ENCODE measurements around the gene DLG2. TPM values are rescaled to one million over a fixed set of nuclear protein-coding genes. Genes with fewer than 3 reads are reported as not detected.
"Not testable (repeated sequence)": the region's sequence is repeated elsewhere in the genome, so short reads cannot be mapped to it uniquely, and the experiment has no call there.

The DLG2 gene
- total RNA-seq, 4 donors from 2014 or later, result 11.0 to 34.2 (median 19.8) TPM

GRCh38 chr11:83448686-83449085 is 2178.5 kb downstream of the DLG2 start:
- Histone ChIP-seq H3K27ac (no peak overlapping the region), H3K27me3 (no peaks in the 10 kb centered on the region), H3K36me3 (no peaks in the 10 kb centered on the region), H3K4me1 (no peaks in the 10 kb centered on the region), H3K9me3 (no peaks in the 10 kb centered on the region), H3K4me3 (no peak overlapping the region)
- TF ChIP-seq CTCF (IDR thresholded peaks at IDR 0.05) (no peak), EP300 (IDR thresholded peaks at IDR 0.05) (no peak)
- no peak for ATAC-seq
- 100% methylated on average over 2 of the region's 2 CpGs; no CpG with 5 or more reads in 1 of the 2 donors for WGBS, 2 donors (ENCODE audit: low coverage in 1 of 2)

GRCh38 chr11:83443880-83444279 is 2183.3 kb downstream of the DLG2 start:
- not testable (repeated sequence) for H3K9me3 ChIP-seq, ATAC-seq, H3K27ac ChIP-seq, H3K36me3 ChIP-seq, H3K4me1 ChIP-seq, H3K27me3 ChIP-seq, H3K4me3 ChIP-seq
- WGBS, 2 donors (ENCODE audit: low coverage in 1 of 2), result 52 to 64% methylated on average over 6 of the region's 6 CpGs

- no peaks in the 10 kb centered on the region for H3K4me1 ChIP-seq
- no peaks in the 10 kb centered on the region for H3K27me3 ChIP-seq
- no peaks in the 10 kb centered on the region for H3K36me3 ChIP-seq
- no peak overlapping the region for H3K27ac ChIP-seq
- H3K4me3 ChIP-seq, result no peak overlapping the region
- 77 to 86% methylated on average over 2 of the region's 2 CpGs for WGBS, 2 donors (ENCODE audit: low coverage in 1 of 2)
- no peaks in the 10 kb centered on the region for H3K9me3 ChIP-seq
- ATAC-seq, result no peak
- TF ChIP-seq EP300 (IDR thresholded peaks at IDR 0.05), result no peak
- TF ChIP-seq CTCF (IDR thresholded peaks at IDR 0.05), result no peak
- no peak for TF ChIP-seq POLR2A (IDR thresholded peaks at IDR 0.05)
These were observed 2185.5 kb downstream of the DLG2 start for GRCh38 chr11:83441601-83442000.

GRCh38 chr11:83441171-83441570 is 2186.0 kb downstream of the DLG2 start:
- no peaks in the 10 kb centered on the region for H3K27me3 ChIP-seq
- TF ChIP-seq POLR2A (IDR thresholded peaks at IDR 0.05) (no peak), EP300 (IDR thresholded peaks at IDR 0.05) (no peak), CTCF (IDR thresholded peaks at IDR 0.05) (no peak), POLR2AphosphoS5 (IDR thresholded peaks at IDR 0.05) (no peak)
- 53 to 78% methylated on average over 3 to 4 of the region's 4 CpGs for WGBS, 2 donors (ENCODE audit: low coverage in 1 of 2)
- ATAC-seq, result no peak
- H3K4me1 ChIP-seq, result no peaks in the 10 kb centered on the region
- no peak overlapping the region for H3K27ac ChIP-seq
- no peaks in the 10 kb centered on the region for H3K36me3 ChIP-seq
- H3K9me3 ChIP-seq, result no peaks in the 10 kb centered on the region
- H3K4me3 ChIP-seq, result no peak overlapping the region

- Histone ChIP-seq H3K36me3 (no peaks in the 10 kb centered on the region), H3K9me3 (no peaks in the 10 kb centered on the region), H3K4me3 (no peak overlapping the region), H3K27me3 (no peaks in the 10 kb centered on the region), H3K4me1 (no peaks in the 10 kb centered on the region), H3K27ac (no peak overlapping the region)
- no peak for ATAC-seq
- 52 to 100% methylated on average over 1 to 2 of the region's 2 CpGs for WGBS, 2 donors (ENCODE audit: low coverage in 1 of 2)
- TF ChIP-seq CTCF (IDR thresholded peaks at IDR 0.05) (no peak), POLR2A (IDR thresholded peaks at IDR 0.05) (no peak), POLR2AphosphoS5 (IDR thresholded peaks at IDR 0.05) (no peak)
These were observed 2188.7 kb downstream of the DLG2 start for GRCh38 chr11:83438438-83438837.

GRCh38 chr11:83437939-83438338 is 2189.2 kb downstream of the DLG2 start:
- TF ChIP-seq CTCF (IDR thresholded peaks at IDR 0.05) (no peak), POLR2A (IDR thresholded peaks at IDR 0.05) (no peak), POLR2AphosphoS5 (IDR thresholded peaks at IDR 0.05) (no peak), EP300 (IDR thresholded peaks at IDR 0.05) (no peak)
- Histone ChIP-seq H3K27me3 (no peaks in the 10 kb centered on the region), H3K4me1 (no peaks in the 10 kb centered on the region), H3K9me3 (no peaks in the 10 kb centered on the region), H3K4me3 (no peak overlapping the region), H3K36me3 (no peaks in the 10 kb centered on the region), H3K27ac (no peak overlapping the region)
- no peak for ATAC-seq
- 77 to 86% methylated on average over 2 to 4 of the region's 4 CpGs for WGBS, 2 donors (ENCODE audit: low coverage in 1 of 2)
